Fibroblast of lung (primary cell): ENCODE results near the gene ANAPC2. TPM values are rescaled to one million over a fixed set of nuclear protein-coding genes. Genes with fewer than 3 reads are reported as not detected.

Experiments
- DNase-seq, 2 donors: peaks; one replicate each; pipeline versions ENCODE4 v3.0.0 to v3.0.0-alpha.2; 2010; ENCODE audit warnings: low read depth in 2 of 2
- H2AFZ ChIP-seq: 2 replicates; pipeline ENCODE4 v1.5.1; 2012; ENCODE audit warnings: low read length, control low read depth, inconsistent platforms
- H3K27ac ChIP-seq: 2 replicates; pipeline ENCODE4 v1.5.1; 2011; ENCODE audit warnings: low read length, control low read depth; ENCODE audit not compliant: insufficient read depth
- H3K27me3 ChIP-seq: 2 replicates; pipeline ENCODE4 v1.5.1; 2011; ENCODE audit warnings: mild to moderate bottlenecking, low read length; ENCODE audit not compliant: control insufficient read depth, insufficient read depth
- H3K36me3 ChIP-seq: 2 replicates; pipeline ENCODE4 v1.5.1; 2011; ENCODE audit warnings: low read length; ENCODE audit not compliant: control insufficient read depth, insufficient read depth
- H3K4me1 ChIP-seq: 2 replicates; pipeline ENCODE4 v1.5.1; 2011; ENCODE audit warnings: low read length; ENCODE audit not compliant: control insufficient read depth, insufficient read depth; ENCODE audit errors: extremely low read depth
- H3K4me2 ChIP-seq: 2 replicates; pipeline ENCODE4 v1.5.1; 2011; ENCODE audit warnings: low read length, control low read depth; ENCODE audit not compliant: insufficient read depth; ENCODE audit errors: extremely low read depth
- H3K4me3 ChIP-seq, 4 experiments: fragments of 200-600 bp in 1 of 4; sonication (generic) in 1 of 4; replicated peaks in 1 of 4; 2 replicates each; pipeline ENCODE4 v1.5.1; 2011 to 2016; ENCODE audit warnings: low read length in 4 of 4, low read depth in 3 of 4, mild to moderate bottlenecking in 3 of 4, control low read depth in 2 of 4, inconsistent platforms in 1 of 4, mixed read lengths in 1 of 4; ENCODE audit not compliant: insufficient read depth in 1 of 4; ENCODE audit errors: control extremely low read depth in 1 of 4
- H3K79me2 ChIP-seq: 2 replicates; pipeline ENCODE4 v1.5.1; 2012; ENCODE audit warnings: mild to moderate bottlenecking, low read length, inconsistent platforms; ENCODE audit not compliant: control insufficient read depth, insufficient read depth
- H3K9ac ChIP-seq: 2 replicates; pipeline ENCODE4 v1.5.1; 2011; ENCODE audit warnings: mild to moderate bottlenecking, low read length, control low read depth; ENCODE audit not compliant: insufficient read depth
- H3K9me3 ChIP-seq: 2 replicates; pipeline ENCODE4 v1.5.1; 2012; ENCODE audit warnings: low read depth, low read length; ENCODE audit not compliant: control insufficient read depth, insufficient read depth
- H4K20me1 ChIP-seq: 2 replicates; pipeline ENCODE4 v1.5.1; 2011; ENCODE audit warnings: low read length; ENCODE audit not compliant: control insufficient read depth, insufficient read depth; ENCODE audit errors: extremely low read depth
- EZH2 ChIP-seq: IDR thresholded peaks from 2 replicates; pipeline ENCODE4 v1.5.1; 2012; ENCODE audit warnings: low read length, control low read depth, mild to moderate bottlenecking; ENCODE audit errors: missing control alignments
- polyA plus RNA-seq, 2 donors: library from polyadenylated mRNA; depleted of rRNA in 1 of 2; stranded (reverse) in 1 of 2; unstranded in 1 of 2; fragments of >200 nt; gene quantifications; 2 replicates each; pipeline ENCODE4 v1.2.1, GENCODE V29; 2011 to 2012; ENCODE audit warnings: missing spikeins in 1 of 2
- total RNA-seq: library from RNA; depleted of rRNA; stranded (reverse); fragments of >200 nt; gene quantifications from 2 replicates; pipeline ENCODE4 v1.2.1, GENCODE V29; 2014
- TF ChIP-seq, protein P1 (sequence below), 2 donors: IDR thresholded peaks in 1 of 2; conservative IDR thresholded peaks in 1 of 2; 1 replicate in 1 of 2; 2 replicates in 1 of 2; pipeline ENCODE4 v1.5.1; 2011 to 2012; ENCODE audit warnings: low read length in 2 of 2, control low read depth in 1 of 2, inconsistent platforms in 1 of 2, low read depth in 1 of 2, mild to moderate bottlenecking in 1 of 2

ANAPC2 gene
- total and polyA plus RNA-seq, 2 donors (not counting 1 experiment from before 2014, with no cell fraction given) = 9.1 to 18.0 TPM

DNA sequence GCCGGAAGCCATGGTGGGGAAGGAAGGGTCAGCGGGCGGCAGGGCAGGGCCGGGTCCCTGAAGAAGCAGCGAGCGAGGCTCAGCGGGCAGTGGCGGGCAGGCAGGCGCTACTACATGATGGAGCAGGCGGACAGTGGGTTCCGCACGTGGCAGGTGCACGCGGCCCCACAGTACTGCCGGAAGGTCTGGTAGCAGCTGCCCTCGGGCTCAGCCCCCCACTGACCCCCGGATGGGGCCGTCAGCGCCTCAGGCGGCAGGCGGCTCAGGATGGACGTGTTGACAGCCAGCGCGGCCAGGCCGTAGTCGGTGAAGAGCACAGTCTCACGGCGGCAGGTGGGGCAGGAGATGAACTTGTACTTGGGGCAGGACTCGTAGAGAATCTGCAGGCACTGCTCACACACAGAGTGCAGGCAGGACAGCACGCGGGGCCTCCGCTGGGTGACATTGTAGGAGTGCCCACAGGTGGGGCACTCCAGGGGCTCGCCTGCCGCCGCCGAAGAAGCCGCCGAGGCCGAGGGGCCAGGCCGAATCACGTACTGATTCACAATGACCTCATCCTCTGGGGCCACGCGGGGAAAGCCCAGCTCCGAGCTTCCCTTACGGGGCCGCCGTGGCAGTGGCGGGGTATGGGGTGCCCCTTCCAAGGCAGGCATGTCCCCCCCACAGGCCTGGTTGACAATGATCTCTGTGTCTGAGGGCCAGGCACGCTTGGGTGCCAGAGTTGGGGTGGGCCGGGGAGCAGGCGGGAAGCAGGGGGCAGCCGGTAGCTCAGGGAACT, 32.1 kb upstream of the ANAPC2 start:
- Histone ChIP-seq H3K4me3 (no peak overlapping the region), H3K36me3 (peaks cover 7% of the 10 kb centered on the region), H3K9ac (no peak overlapping the region), H3K4me1 (peaks cover 8% of the 10 kb centered on the region), H3K79me2 (no peaks in the 10 kb centered on the region), H4K20me1 (no peaks in the 10 kb centered on the region), H2AFZ (no peak overlapping the region), H3K9me3 (no peaks in the 10 kb centered on the region), H3K4me2 (no peak overlapping the region), H3K27me3 (no peaks in the 10 kb centered on the region), H3K27ac (no peak overlapping the region)
- TF ChIP-seq, protein P1, sequence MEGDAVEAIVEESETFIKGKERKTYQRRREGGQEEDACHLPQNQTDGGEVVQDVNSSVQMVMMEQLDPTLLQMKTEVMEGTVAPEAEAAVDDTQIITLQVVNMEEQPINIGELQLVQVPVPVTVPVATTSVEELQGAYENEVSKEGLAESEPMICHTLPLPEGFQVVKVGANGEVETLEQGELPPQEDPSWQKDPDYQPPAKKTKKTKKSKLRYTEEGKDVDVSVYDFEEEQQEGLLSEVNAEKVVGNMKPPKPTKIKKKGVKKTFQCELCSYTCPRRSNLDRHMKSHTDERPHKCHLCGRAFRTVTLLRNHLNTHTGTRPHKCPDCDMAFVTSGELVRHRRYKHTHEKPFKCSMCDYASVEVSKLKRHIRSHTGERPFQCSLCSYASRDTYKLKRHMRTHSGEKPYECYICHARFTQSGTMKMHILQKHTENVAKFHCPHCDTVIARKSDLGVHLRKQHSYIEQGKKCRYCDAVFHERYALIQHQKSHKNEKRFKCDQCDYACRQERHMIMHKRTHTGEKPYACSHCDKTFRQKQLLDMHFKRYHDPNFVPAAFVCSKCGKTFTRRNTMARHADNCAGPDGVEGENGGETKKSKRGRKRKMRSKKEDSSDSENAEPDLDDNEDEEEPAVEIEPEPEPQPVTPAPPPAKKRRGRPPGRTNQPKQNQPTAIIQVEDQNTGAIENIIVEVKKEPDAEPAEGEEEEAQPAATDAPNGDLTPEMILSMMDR (conservative IDR thresholded peaks at IDR 0.05 in 1 of 2, IDR thresholded peaks at IDR 0.05 in 1 of 2; ENCODE audit: low read depth in 1 of 2, low read length in 2 of 2) = no peak
- TF ChIP-seq EZH2 = no peak
- no peak for DNase-seq

DNA sequence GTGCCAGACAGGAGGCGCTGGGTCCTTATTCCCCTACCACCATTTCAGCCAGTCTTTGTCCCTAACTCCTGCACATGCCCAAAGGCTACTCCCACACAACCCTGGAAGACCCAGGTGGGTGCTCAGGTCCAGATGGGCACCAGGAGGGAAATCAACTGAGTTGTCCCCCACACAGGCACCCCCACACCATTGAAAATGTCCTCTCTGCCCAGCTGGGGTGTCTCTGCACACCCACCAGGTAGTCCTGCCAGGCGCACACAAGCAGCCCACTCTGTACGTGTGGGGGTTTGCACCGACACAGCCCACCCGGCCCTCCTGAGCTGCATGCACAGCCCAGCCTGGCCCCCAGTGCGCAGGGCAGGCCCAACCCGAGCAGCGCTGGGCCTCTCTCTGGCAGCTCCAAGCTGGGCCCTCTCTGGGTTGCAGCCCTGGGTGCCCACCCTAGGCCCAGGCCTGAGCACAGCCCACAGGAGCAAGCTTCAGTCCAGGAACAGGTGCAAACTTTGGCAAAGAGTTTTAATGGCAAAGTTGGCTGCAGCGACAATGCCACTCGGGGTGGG, 31.5 kb upstream of the ANAPC2 start:
- Histone ChIP-seq H3K4me1 (peaks cover 8% of the 10 kb centered on the region), H3K27me3 (no peaks in the 10 kb centered on the region), H3K4me2 (no peak overlapping the region), H3K9ac (no peak overlapping the region), H4K20me1 (no peaks in the 10 kb centered on the region), H2AFZ (no peak overlapping the region), H3K4me3 (no peak overlapping the region), H3K79me2 (no peaks in the 10 kb centered on the region), H3K27ac (no peak overlapping the region), H3K36me3 (peaks cover 11% of the 10 kb centered on the region), H3K9me3 (no peaks in the 10 kb centered on the region)
- TF ChIP-seq, protein P1 (conservative IDR thresholded peaks at IDR 0.05 in 1 of 2, IDR thresholded peaks at IDR 0.05 in 1 of 2; ENCODE audit: low read depth in 1 of 2, low read length in 2 of 2) = no peak
- TF ChIP-seq EZH2 = no peak
- no peak for DNase-seq

DNA sequence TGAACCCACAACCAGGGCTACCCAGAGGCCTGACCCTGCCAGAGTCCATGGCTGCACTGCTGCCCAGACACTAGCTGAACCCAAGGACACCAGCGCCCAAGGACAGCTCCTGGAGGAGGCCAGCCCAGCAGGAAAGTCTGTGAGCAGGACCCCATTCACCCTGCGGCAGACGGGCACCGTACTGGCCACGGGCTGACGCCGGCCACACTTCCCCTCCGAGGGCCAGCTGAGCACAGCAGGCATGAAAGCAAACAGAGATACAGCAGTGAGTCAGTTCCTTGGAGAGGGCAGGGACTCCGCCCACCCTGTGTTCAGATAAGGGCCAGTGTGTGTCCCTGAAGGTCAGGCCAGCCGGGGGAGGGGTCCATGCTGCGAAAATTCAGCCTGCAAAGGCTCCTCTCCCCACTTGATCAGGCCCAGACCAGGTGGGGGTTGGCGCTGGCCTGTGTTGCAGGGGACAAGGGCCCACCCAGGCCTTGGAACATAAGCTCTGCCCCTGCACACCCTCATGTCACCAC, 30.5 kb upstream of the ANAPC2 start:
- DNase-seq = peak in 1 of 2 donors; percentile 45
- H3K9me3 ChIP-seq = no peaks in the 10 kb centered on the region
- peaks cover 8% of the 10 kb centered on the region for H3K4me1 ChIP-seq
- H2AFZ ChIP-seq = no peak overlapping the region
- TF ChIP-seq EZH2 = no peak
- TF ChIP-seq, protein P1 (conservative IDR thresholded peaks at IDR 0.05 in 1 of 2, IDR thresholded peaks at IDR 0.05 in 1 of 2; ENCODE audit: low read depth in 1 of 2, low read length in 2 of 2) = no peak
- H4K20me1 ChIP-seq = no peaks in the 10 kb centered on the region
- H3K27me3 ChIP-seq = no peaks in the 10 kb centered on the region
- no peaks in the 10 kb centered on the region for H3K79me2 ChIP-seq
- H3K4me2 ChIP-seq = peak overlapping the region; percentile 25
- H3K27ac ChIP-seq = no peak overlapping the region
- H3K9ac ChIP-seq = no peak overlapping the region
- H3K36me3 ChIP-seq = peaks cover 11% of the 10 kb centered on the region
- no peak overlapping the region for H3K4me3 ChIP-seq
